Panc1 (cell line): ENCODE results near the gene GATB. TPM values are rescaled to one million over a fixed set of nuclear protein-coding genes. Genes with fewer than 3 reads are reported as not detected.

Source experiments
- ATAC-seq: fragments of 200-7000 bp; cut with Tn5 transposase; 2 replicates; pipeline ENCODE4 v1.9.1; 2020; ENCODE audit warnings: mild to moderate bottlenecking, moderate library complexity
- BruUV-seq: library from RNA; stranded (reverse); fragments of 400-500 nt; replicated peaks from 2 replicates; lab custom pipeline; 2021; lab: Mats Ljungman, UMichigan
- CTCF ChIA-PET: fragments of 300-600 bp; sonication (Branson Sonifier 250); formaldehyde crosslinking; loops from one replicate; lab custom pipeline; 2022; ENCODE audit warnings: antibody characterized with exemption; lab: Charles Lee
- POLR2A ChIA-PET: fragments of 300-600 bp; sonication (Branson Sonifier 250); formaldehyde crosslinking; loops from one replicate; lab custom pipeline; 2022; ENCODE audit warnings: antibody characterized with exemption; lab: Charles Lee
- DNase-seq: peaks from one replicate; pipeline ENCODE4 v3.0.0-alpha.2; 2010; ENCODE audit warnings: low read depth, low spot score
- H3K27ac ChIP-seq: 2 replicates; pipeline ENCODE4 v1.5.1; 2011; ENCODE audit warnings: mild to moderate bottlenecking, low read length, inconsistent platforms
- H3K27me3 ChIP-seq: fragments of 200-500 bp; sonication (Bioruptor generic); 2 replicates; pipeline ENCODE4 v1.6.0; 2014; ENCODE audit warnings: low read length, inconsistent platforms; ENCODE audit not compliant: control insufficient read depth, insufficient read depth
- H3K36me3 ChIP-seq: fragments of 200-500 bp; sonication (Bioruptor generic); 2 replicates; pipeline ENCODE4 v1.5.1; 2014; ENCODE audit warnings: inconsistent platforms, mild to moderate bottlenecking, low read length, moderate library complexity; ENCODE audit not compliant: control insufficient read depth, insufficient read depth
- H3K4me1 ChIP-seq: 2 replicates; pipeline ENCODE4 v1.5.1; 2011; ENCODE audit warnings: inconsistent platforms, mild to moderate bottlenecking, low read length, moderate library complexity; ENCODE audit not compliant: control insufficient read depth, insufficient read depth
- H3K4me3 ChIP-seq, 2 experiments: 2 replicates each; pipeline ENCODE4 v1.5.1; 2011 to 2012; ENCODE audit warnings: low read depth in 2 of 2, low read length in 2 of 2, mild to moderate bottlenecking in 2 of 2, inconsistent platforms in 1 of 2, moderate library complexity in 1 of 2
- H3K9me3 ChIP-seq: fragments of 200-500 bp; sonication (Bioruptor generic); 2 replicates; pipeline ENCODE4 v1.5.1; 2014; ENCODE audit warnings: low read depth, mild to moderate bottlenecking, inconsistent platforms, low read length, moderate library complexity; ENCODE audit not compliant: control insufficient read depth, insufficient read depth
- POLR2AphosphoS5 ChIP-seq: IDR thresholded peaks from 2 replicates; pipeline ENCODE4 v1.6.1; 2012; ENCODE audit warnings: mild to moderate bottlenecking, low read depth, low read length, moderate library complexity
- SIN3A ChIP-seq: IDR thresholded peaks from 2 replicates; pipeline ENCODE4 v1.6.1; 2012; ENCODE audit warnings: low read depth, mild to moderate bottlenecking, low read length, moderate library complexity, borderline replicate concordance; ENCODE audit not compliant: insufficient read depth
- TCF7L2 ChIP-seq: IDR thresholded peaks from 2 replicates; pipeline ENCODE4 v1.6.1; 2011; ENCODE audit warnings: mild to moderate bottlenecking, low read depth, low read length, inconsistent platforms
- in situ Hi-C: cut with HindIII; loops from 2 replicates; pipeline ENCODE4 v1.10.0; 2016; ENCODE audit warnings: low sequenced_read_pairs, low pct_unique_long_range_greater_than_20kb
- intact Hi-C: fragments of 100-400 bp; cut with micrococcal nuclease; formaldehyde crosslinking; loops from one replicate; pipeline ENCODE4 v1.10.0; 2022; ENCODE audit not compliant: unreplicated experiment
- total RNA-seq: library from RNA; stranded (reverse); gene quantifications from one replicate; pipeline ENCODE4 v1.2.1, GENCODE V29; 2021; ENCODE audit not compliant: unreplicated experiment
- TF ChIP-seq, protein P1 (sequence below), 2 experiments: IDR thresholded peaks; 2 replicates each; pipeline ENCODE4 v1.6.1; 2011 to 2012; ENCODE audit warnings: low read depth in 2 of 2, control low read depth in 1 of 2, low read length in 1 of 2, mild to moderate bottlenecking in 1 of 2, moderate library complexity in 1 of 2; ENCODE audit not compliant: insufficient read depth in 1 of 2
- TF ChIP-seq, protein P2 (sequence below): fragments of 450-650 bp; IDR thresholded peaks from 2 replicates; pipeline ENCODE4 v1.5.1; 2017; ENCODE audit warnings: mild to moderate bottlenecking

The GATB gene
- total RNA-seq, 1 experiment from 2014 or later: 9.7 TPM

DNA sequence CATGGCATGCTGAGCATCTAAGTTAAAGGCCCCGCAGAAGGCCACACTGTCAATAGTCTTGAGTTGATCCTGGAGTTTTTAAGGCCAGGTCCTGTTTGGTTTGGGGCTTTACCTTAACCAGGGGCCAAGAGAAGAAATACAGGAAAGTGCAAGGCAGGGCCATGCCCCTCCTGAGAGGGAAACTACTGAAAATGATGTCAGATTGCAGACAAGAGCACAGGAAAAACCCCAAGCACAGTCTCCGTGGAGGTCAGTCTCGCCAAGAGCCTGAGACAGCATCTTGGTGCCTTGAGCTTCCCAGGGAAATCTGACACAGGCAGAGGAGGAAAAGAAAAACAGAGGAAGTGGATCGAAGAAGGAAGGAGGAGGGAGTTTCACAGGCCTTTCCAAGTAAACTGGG is 32.2 kb upstream of the GATB start:
- ATAC-seq (no peak), DNase-seq (no peak)
- in situ Hi-C loops (no loop called here), intact Hi-C loops (no loop called here)
- Histone ChIP-seq H3K36me3 (no peaks in the 10 kb centered on the region), H3K4me3 (no peak overlapping the region), H3K9me3 (no peaks in the 10 kb centered on the region), H3K4me1 (no peaks in the 10 kb centered on the region), H3K27me3 (no peaks in the 10 kb centered on the region; the same call in 1 of the 2 replicates), H3K27ac (no peak overlapping the region)
- TF ChIP-seq SIN3A (no peak), POLR2AphosphoS5 (no peak)
- TF ChIP-seq, protein P1, sequence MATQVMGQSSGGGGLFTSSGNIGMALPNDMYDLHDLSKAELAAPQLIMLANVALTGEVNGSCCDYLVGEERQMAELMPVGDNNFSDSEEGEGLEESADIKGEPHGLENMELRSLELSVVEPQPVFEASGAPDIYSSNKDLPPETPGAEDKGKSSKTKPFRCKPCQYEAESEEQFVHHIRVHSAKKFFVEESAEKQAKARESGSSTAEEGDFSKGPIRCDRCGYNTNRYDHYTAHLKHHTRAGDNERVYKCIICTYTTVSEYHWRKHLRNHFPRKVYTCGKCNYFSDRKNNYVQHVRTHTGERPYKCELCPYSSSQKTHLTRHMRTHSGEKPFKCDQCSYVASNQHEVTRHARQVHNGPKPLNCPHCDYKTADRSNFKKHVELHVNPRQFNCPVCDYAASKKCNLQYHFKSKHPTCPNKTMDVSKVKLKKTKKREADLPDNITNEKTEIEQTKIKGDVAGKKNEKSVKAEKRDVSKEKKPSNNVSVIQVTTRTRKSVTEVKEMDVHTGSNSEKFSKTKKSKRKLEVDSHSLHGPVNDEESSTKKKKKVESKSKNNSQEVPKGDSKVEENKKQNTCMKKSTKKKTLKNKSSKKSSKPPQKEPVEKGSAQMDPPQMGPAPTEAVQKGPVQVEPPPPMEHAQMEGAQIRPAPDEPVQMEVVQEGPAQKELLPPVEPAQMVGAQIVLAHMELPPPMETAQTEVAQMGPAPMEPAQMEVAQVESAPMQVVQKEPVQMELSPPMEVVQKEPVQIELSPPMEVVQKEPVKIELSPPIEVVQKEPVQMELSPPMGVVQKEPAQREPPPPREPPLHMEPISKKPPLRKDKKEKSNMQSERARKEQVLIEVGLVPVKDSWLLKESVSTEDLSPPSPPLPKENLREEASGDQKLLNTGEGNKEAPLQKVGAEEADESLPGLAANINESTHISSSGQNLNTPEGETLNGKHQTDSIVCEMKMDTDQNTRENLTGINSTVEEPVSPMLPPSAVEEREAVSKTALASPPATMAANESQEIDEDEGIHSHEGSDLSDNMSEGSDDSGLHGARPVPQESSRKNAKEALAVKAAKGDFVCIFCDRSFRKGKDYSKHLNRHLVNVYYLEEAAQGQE (IDR thresholded peaks at IDR 0.05; ENCODE audit: insufficient read depth in 1 of 2, low read depth in 2 of 2, low read length in 1 of 2): no peak
- TF ChIP-seq, protein P2, sequence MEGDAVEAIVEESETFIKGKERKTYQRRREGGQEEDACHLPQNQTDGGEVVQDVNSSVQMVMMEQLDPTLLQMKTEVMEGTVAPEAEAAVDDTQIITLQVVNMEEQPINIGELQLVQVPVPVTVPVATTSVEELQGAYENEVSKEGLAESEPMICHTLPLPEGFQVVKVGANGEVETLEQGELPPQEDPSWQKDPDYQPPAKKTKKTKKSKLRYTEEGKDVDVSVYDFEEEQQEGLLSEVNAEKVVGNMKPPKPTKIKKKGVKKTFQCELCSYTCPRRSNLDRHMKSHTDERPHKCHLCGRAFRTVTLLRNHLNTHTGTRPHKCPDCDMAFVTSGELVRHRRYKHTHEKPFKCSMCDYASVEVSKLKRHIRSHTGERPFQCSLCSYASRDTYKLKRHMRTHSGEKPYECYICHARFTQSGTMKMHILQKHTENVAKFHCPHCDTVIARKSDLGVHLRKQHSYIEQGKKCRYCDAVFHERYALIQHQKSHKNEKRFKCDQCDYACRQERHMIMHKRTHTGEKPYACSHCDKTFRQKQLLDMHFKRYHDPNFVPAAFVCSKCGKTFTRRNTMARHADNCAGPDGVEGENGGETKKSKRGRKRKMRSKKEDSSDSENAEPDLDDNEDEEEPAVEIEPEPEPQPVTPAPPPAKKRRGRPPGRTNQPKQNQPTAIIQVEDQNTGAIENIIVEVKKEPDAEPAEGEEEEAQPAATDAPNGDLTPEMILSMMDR: no peak
- CTCF ChIA-PET: no interaction called here
- BruUV-seq: no TSS peak
- POLR2A ChIA-PET: no interaction called here

DNA sequence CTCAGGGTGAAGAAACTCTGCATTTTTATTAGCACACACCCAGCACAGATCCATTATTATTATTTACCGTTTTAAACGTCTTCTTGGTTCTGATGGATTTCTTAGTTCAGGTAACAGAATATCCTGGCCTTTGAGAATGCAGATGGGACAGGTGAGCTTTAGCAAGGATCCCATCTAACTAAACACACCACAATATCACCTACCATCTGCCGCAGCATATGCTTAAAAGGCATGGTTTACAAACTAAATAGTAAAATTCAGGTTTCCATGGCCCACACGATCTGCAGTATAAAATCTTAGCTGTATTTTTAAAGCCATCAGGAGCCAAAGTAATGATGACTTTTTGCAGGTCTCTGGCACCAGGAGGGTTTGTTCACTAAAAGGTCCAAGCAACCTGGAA is 31.7 kb upstream of the GATB start:
- CTCF ChIA-PET: no interaction called here
- POLR2A ChIA-PET: no interaction called here

More for the DNA sequence above, 31.7 kb upstream of the GATB start:
- BruUV-seq: no TSS peak
- intact Hi-C loops (no loop called here), in situ Hi-C loops (no loop called here)
- H3K4me1 ChIP-seq: no peaks in the 10 kb centered on the region
- DNase-seq (no peak), ATAC-seq (no peak)
- H3K27ac ChIP-seq: no peak overlapping the region
- no peaks in the 10 kb centered on the region for H3K9me3 ChIP-seq
- no peaks in the 10 kb centered on the region; the same call in 1 of the 2 replicates for H3K27me3 ChIP-seq
- TF ChIP-seq, protein P2: no peak
- no peak for TF ChIP-seq TCF7L2
- no peak for TF ChIP-seq POLR2AphosphoS5
- TF ChIP-seq SIN3A: no peak
- TF ChIP-seq, protein P1 (IDR thresholded peaks at IDR 0.05; ENCODE audit: insufficient read depth in 1 of 2, low read depth in 2 of 2, low read length in 1 of 2): no peak
- no peaks in the 10 kb centered on the region for H3K36me3 ChIP-seq
- H3K4me3 ChIP-seq: no peak overlapping the region
